HL-60 (cell line): ENCODE results near the gene DPF3.

Experiments used
- GABPA ChIP-seq: IDR thresholded peaks from 2 replicates; pipeline ENCODE4 v1.6.1; 2012; ENCODE audit warnings: low read depth
- POLR2AphosphoS5 ChIP-seq: IDR thresholded peaks from 2 replicates; pipeline ENCODE4 v1.6.1; 2012; ENCODE audit warnings: low read depth
- SPI1 ChIP-seq: IDR thresholded peaks from 2 replicates; pipeline ENCODE4 v1.6.1; 2012; ENCODE audit warnings: low read depth, mild to moderate bottlenecking, borderline replicate concordance
- TF ChIP-seq, protein P1 (sequence below): IDR thresholded peaks from one replicate; pipeline ENCODE4 v1.5.1; 2011; ENCODE audit warnings: low read length, control low read depth, inconsistent platforms; ENCODE audit not compliant: insufficient read depth
- TF ChIP-seq, protein P2 (sequence below): IDR thresholded peaks from 2 replicates; pipeline ENCODE4 v1.6.1; 2012; ENCODE audit warnings: low read depth; ENCODE audit not compliant: insufficient replicate concordance

- TF ChIP-seq, protein P1, sequence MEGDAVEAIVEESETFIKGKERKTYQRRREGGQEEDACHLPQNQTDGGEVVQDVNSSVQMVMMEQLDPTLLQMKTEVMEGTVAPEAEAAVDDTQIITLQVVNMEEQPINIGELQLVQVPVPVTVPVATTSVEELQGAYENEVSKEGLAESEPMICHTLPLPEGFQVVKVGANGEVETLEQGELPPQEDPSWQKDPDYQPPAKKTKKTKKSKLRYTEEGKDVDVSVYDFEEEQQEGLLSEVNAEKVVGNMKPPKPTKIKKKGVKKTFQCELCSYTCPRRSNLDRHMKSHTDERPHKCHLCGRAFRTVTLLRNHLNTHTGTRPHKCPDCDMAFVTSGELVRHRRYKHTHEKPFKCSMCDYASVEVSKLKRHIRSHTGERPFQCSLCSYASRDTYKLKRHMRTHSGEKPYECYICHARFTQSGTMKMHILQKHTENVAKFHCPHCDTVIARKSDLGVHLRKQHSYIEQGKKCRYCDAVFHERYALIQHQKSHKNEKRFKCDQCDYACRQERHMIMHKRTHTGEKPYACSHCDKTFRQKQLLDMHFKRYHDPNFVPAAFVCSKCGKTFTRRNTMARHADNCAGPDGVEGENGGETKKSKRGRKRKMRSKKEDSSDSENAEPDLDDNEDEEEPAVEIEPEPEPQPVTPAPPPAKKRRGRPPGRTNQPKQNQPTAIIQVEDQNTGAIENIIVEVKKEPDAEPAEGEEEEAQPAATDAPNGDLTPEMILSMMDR = no peak
- TF ChIP-seq SPI1 = no peak
- no peak for TF ChIP-seq POLR2AphosphoS5
- TF ChIP-seq, protein P2, sequence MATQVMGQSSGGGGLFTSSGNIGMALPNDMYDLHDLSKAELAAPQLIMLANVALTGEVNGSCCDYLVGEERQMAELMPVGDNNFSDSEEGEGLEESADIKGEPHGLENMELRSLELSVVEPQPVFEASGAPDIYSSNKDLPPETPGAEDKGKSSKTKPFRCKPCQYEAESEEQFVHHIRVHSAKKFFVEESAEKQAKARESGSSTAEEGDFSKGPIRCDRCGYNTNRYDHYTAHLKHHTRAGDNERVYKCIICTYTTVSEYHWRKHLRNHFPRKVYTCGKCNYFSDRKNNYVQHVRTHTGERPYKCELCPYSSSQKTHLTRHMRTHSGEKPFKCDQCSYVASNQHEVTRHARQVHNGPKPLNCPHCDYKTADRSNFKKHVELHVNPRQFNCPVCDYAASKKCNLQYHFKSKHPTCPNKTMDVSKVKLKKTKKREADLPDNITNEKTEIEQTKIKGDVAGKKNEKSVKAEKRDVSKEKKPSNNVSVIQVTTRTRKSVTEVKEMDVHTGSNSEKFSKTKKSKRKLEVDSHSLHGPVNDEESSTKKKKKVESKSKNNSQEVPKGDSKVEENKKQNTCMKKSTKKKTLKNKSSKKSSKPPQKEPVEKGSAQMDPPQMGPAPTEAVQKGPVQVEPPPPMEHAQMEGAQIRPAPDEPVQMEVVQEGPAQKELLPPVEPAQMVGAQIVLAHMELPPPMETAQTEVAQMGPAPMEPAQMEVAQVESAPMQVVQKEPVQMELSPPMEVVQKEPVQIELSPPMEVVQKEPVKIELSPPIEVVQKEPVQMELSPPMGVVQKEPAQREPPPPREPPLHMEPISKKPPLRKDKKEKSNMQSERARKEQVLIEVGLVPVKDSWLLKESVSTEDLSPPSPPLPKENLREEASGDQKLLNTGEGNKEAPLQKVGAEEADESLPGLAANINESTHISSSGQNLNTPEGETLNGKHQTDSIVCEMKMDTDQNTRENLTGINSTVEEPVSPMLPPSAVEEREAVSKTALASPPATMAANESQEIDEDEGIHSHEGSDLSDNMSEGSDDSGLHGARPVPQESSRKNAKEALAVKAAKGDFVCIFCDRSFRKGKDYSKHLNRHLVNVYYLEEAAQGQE = no peak
- no peak for TF ChIP-seq GABPA
Measured at GRCh38 chr14:72759670-72760069, 134.2 kb downstream of the DPF3 start.
